ENCODE data around the gene DMRTB1. TPM values are rescaled to one million over a fixed set of nuclear protein-coding genes. Genes with fewer than 3 reads are reported as not detected.
A peak's percentile ranks its signal among the peaks of the same experiment; 100 is the strongest.

Gene DMRTB1
- total and polyA plus RNA-seq, 2 of the 8 experiments (the other 6 are each of a cell fraction or from before 2014, with no cell fraction given): 0.06 to 0.35 TPM

DNA sequence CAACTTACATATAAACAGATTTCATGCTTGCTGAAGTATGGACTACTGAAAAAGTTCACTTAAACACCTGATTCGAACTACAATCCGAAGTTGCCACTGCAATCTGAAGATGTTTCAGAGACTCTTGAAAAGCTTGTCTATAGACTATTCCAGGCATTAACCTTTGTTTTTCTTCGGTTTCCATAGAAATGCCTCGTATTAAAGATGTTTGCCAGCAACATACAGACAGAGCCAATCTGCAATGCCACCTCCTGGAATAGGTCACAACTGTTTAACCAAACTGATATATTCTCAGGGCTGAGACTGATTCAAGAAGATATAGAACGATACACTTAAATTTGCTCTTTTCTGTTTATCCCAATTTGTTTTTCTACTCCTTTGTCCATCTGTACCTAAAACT, 28.9 kb upstream of the DMRTB1 start:
- H2AK5ac ChIP-seq (ENCODE audit: low read depth, low read length): no peak overlapping the region; the same call in 1 of the 2 replicates
- no peaks in the 10 kb centered on the region for H3K79me1 ChIP-seq (ENCODE audit: low read depth, low read length)
- no peak overlapping the region for H4K8ac ChIP-seq (ENCODE audit: extremely low read depth, insufficient read depth, low read length)
- DNase-seq (ENCODE audit: low read depth in 1 of 2, low spot score in 2 of 2) (no peak), FAIRE-seq (peak; percentile 68)
- no peak overlapping the region for H2BK15ac ChIP-seq (ENCODE audit: low read length)
- H4K20me1 ChIP-seq (replicated peaks in 1 of 2; ENCODE audit: control insufficient read depth in 1 of 2, insufficient read depth in 2 of 2, low read length in 2 of 2): no peaks in the 10 kb centered on the region
- no peaks in the 10 kb centered on the region for H3K79me2 ChIP-seq (ENCODE audit: control insufficient read depth in 1 of 2, insufficient read depth in 2 of 2, low read length in 2 of 2)
- peak overlapping the region; percentile 27 for H3K56ac ChIP-seq (replicated peaks; ENCODE audit: insufficient read length, low read depth, low read length)
- peaks cover 0 to 13% (median 8%) of the 10 kb centered on the region in 4 experiments; a peak in 4 of 7 replicates for H3K4me1 ChIP-seq (replicated peaks in 1 of 4; ENCODE audit: control insufficient read depth in 3 of 4, insufficient read depth in 4 of 4, low read length in 3 of 4)
- H3K9ac ChIP-seq (replicated peaks in 1 of 4; ENCODE audit: extremely low read depth in 1 of 4, low read depth in 3 of 4, low read length in 3 of 4): peak overlapping the region in 2 of 4 experiments; percentile 13 to 49; a peak in 4 of 7 replicates
- WGBS, 2 experiments (ENCODE audit: extremely low coverage in 1 of 2, insufficient coverage in 1 of 2, insufficient read length in 1 of 2, insufficient replicate concordance in 2 of 2, low coverage in 1 of 2, low lambda C conversion rate in 2 of 2, missing lambda C conversion rate in 1 of 2): 25% methylated on average over 5 of the region's 5 CpGs; no CpG with 5 or more reads in 1 of the 2 experiments
- peak overlapping the region; percentile 87; the same call in 1 of the 2 replicates for H2BK5ac ChIP-seq (ENCODE audit: low read depth, low read length)
- peak overlapping the region; percentile 77; the same call in 1 of the 2 replicates for H2BK12ac ChIP-seq (ENCODE audit: low read depth, low read length)
- peaks cover 13 to 15% of the 10 kb centered on the region in 2 experiments for H3K9me3 ChIP-seq (ENCODE audit: insufficient read depth in 2 of 2, low read depth in 1 of 2, low read length in 1 of 2)
- peak overlapping the region; percentile 55; the same call in 1 of the 2 replicates for H3K18ac ChIP-seq (ENCODE audit: extremely low read depth, low read length)
- ChIA-PET CTCF (ENCODE audit: partially characterized antibody) (interaction anchor here (0.6 to 3.4 kb wide), 7 partner anchors 14 to 106 kb away, joined by 3 to 18 read pairs (median 4); no protein-coding TSS in a partner anchor), POLR2A (ENCODE audit: partially characterized antibody) (interaction anchor here (0.7 to 3.5 kb wide), 5 partner anchors 11 to 1298 kb away, joined by 3 to 34 read pairs (median 4); no protein-coding TSS in a partner anchor)
- no peak overlapping the region for H3K23ac ChIP-seq (ENCODE audit: insufficient read length)
- peaks cover 0 to 4% (median 0%) of the 10 kb centered on the region in 4 experiments; a peak in 2 of 8 replicates for H3K36me3 ChIP-seq (ENCODE audit: control insufficient read depth in 2 of 4, insufficient read depth in 4 of 4, low read length in 3 of 4)
- peak overlapping the region; percentile 100 for H2BK120ac ChIP-seq (replicated peaks; ENCODE audit: low read depth, low read length)
- H3K4me2 ChIP-seq (ENCODE audit: insufficient read depth in 1 of 2, low read depth in 2 of 2, low read length in 2 of 2): peak overlapping the region; percentile 52 to 72
- H2BK20ac ChIP-seq (ENCODE audit: low read length): peak overlapping the region; percentile 11; the same call in 1 of the 2 replicates
- no peak overlapping the region for H2AFZ ChIP-seq (ENCODE audit: low read length)
- peak overlapping the region; percentile 87 for H3K4ac ChIP-seq (replicated peaks; ENCODE audit: insufficient read length, low read depth, low read length)
- peak overlapping the region; percentile 79 for H3K27ac ChIP-seq (ENCODE audit: low read depth, low read length)
- H4K5ac ChIP-seq (ENCODE audit: insufficient read length, low read depth, low read length): peak overlapping the region; percentile 89
- peak overlapping the region; percentile 99 for H4K91ac ChIP-seq (replicated peaks; ENCODE audit: insufficient read length, low read length)
- H3K14ac ChIP-seq (ENCODE audit: insufficient read length): no peak overlapping the region
- H3K23me2 ChIP-seq (ENCODE audit: low read depth, low read length): no peaks in the 10 kb centered on the region
- H3K4me3 ChIP-seq (ENCODE audit: extremely low read depth in 1 of 4, insufficient read depth in 2 of 4, low read depth in 3 of 4, low read length in 4 of 4): peak overlapping the region in 2 of 4 experiments; percentile 2 to 43; a peak in 2 of 8 replicates
- H3K27me3 ChIP-seq (replicated peaks in 1 of 4; ENCODE audit: control insufficient read depth in 3 of 4, extremely low read depth in 1 of 4, insufficient read depth in 3 of 4, low read length in 3 of 4): no peaks in the 10 kb centered on the region
- no peak for TF ChIP-seq SUZ12 (IDR thresholded peaks at IDR 0.05; ENCODE audit: low read length)
- TF ChIP-seq YY1 (IDR thresholded peaks at IDR 0.05; ENCODE audit: low read depth, low read length): no peak
